ENCODE results near the gene METTL13. TPM values are rescaled to one million over a fixed set of nuclear protein-coding genes. Genes with fewer than 3 reads are reported as not detected.

The METTL13 gene
- total and polyA plus RNA-seq, 9 of the 15 experiments (the other 6 are each of a cell fraction or from before 2014, with no cell fraction given), result 18.9 to 78.9 (median 54.9) TPM

DNA sequence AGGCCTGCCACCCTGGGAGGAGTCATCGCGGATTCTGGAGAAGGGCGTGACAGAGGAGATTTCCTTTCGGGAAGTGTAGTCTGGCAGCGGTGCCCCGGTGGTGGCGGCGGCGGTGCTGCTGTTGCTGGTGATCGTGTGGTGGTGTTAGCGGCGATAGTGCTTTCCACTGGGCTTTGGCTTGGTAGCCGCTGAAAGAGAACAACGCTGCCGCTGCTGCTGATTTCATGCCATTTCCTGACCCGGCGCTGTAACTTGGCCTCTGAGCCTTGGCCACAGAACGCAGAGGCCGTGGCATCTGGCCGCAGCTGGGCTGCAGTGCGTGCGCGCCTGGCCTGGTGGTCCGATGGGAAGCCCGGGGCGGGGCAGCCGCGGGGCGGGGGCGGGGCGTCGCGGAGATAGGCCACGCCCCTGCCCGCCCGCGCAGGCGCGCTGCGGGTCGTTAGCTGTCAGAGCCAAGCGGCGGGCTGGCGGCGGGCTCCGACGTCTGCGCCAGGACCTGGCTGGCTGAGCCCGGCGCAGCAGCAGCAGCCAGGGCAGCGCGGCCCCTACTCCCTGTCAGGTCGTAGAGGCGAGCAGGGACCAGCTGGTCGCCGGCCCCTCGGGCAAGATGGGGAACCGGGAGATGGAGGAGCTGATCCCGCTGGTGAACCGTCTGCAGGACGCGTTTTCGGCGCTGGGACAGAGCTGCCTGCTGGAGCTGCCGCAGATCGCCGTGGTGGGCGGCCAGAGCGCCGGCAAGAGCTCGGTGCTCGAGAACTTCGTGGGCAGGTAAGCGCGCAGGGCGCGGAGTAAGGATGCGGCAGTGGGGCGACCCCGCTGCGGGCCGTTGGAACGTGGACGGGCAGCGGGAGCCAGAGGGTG is 59.8 kb downstream of the METTL13 start, which contains the start of gene DNM3 (continued):
- TF ChIP-seq, protein P1, sequence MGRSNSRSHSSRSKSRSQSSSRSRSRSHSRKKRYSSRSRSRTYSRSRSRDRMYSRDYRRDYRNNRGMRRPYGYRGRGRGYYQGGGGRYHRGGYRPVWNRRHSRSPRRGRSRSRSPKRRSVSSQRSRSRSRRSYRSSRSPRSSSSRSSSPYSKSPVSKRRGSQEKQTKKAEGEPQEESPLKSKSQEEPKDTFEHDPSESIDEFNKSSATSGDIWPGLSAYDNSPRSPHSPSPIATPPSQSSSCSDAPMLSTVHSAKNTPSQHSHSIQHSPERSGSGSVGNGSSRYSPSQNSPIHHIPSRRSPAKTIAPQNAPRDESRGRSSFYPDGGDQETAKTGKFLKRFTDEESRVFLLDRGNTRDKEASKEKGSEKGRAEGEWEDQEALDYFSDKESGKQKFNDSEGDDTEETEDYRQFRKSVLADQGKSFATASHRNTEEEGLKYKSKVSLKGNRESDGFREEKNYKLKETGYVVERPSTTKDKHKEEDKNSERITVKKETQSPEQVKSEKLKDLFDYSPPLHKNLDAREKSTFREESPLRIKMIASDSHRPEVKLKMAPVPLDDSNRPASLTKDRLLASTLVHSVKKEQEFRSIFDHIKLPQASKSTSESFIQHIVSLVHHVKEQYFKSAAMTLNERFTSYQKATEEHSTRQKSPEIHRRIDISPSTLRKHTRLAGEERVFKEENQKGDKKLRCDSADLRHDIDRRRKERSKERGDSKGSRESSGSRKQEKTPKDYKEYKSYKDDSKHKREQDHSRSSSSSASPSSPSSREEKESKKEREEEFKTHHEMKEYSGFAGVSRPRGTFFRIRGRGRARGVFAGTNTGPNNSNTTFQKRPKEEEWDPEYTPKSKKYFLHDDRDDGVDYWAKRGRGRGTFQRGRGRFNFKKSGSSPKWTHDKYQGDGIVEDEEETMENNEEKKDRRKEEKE (IDR thresholded peaks at IDR 0.05; ENCODE audit: borderline replicate concordance in 1 of 2, control insufficient read depth in 1 of 2, low read depth in 2 of 2, low read length in 1 of 2), result no peak
- TF ChIP-seq SMAD4 (CRISPR knock-in tag; conservative IDR thresholded peaks at IDR 0.05) (0 out of 2 replicates have a peak, but pooled peaks have one; percentile 16), CTBP1 (IDR thresholded peaks at IDR 0.05; ENCODE audit: borderline replicate concordance) (0 out of 2 replicates have a peak, but pooled peaks have one; percentile 16), ZNF253 (CRISPR knock-in tag; conservative IDR thresholded peaks at IDR 0.05) (no peak), ZNF766 (CRISPR knock-in tag; conservative IDR thresholded peaks at IDR 0.05) (no peak), HDAC2 (IDR thresholded peaks at IDR 0.05) (0 out of 2 replicates have a peak, but pooled peaks have one; percentile 28), SUPT5H (IDR thresholded peaks at IDR 0.05) (peak; percentile 46), RBM25 (IDR thresholded peaks at IDR 0.05; ENCODE audit: low read depth, low read length, severe bottlenecking) (no peak), NFE2 (IDR thresholded peaks at IDR 0.05; ENCODE audit: low read depth) (no peak), POLR2A (conservative IDR thresholded peaks at IDR 0.05) (0 out of 2 replicates have a peak, but pooled peaks have one; percentile 46), NRF1 (conservative IDR thresholded peaks at IDR 0.05 in 1 of 2, IDR thresholded peaks at IDR 0.05 in 1 of 2) (peak; percentile 93)
- TF ChIP-seq, protein P2, sequence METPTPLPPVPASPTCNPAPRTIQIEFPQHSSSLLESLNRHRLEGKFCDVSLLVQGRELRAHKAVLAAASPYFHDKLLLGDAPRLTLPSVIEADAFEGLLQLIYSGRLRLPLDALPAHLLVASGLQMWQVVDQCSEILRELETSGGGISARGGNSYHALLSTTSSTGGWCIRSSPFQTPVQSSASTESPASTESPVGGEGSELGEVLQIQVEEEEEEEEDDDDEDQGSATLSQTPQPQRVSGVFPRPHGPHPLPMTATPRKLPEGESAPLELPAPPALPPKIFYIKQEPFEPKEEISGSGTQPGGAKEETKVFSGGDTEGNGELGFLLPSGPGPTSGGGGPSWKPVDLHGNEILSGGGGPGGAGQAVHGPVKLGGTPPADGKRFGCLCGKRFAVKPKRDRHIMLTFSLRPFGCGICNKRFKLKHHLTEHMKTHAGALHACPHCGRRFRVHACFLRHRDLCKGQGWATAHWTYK (CRISPR knock-in tag; IDR thresholded peaks at IDR 0.05), result peak; percentile 26; the same call in 1 of the 2 replicates
- TF ChIP-seq, protein P3, sequence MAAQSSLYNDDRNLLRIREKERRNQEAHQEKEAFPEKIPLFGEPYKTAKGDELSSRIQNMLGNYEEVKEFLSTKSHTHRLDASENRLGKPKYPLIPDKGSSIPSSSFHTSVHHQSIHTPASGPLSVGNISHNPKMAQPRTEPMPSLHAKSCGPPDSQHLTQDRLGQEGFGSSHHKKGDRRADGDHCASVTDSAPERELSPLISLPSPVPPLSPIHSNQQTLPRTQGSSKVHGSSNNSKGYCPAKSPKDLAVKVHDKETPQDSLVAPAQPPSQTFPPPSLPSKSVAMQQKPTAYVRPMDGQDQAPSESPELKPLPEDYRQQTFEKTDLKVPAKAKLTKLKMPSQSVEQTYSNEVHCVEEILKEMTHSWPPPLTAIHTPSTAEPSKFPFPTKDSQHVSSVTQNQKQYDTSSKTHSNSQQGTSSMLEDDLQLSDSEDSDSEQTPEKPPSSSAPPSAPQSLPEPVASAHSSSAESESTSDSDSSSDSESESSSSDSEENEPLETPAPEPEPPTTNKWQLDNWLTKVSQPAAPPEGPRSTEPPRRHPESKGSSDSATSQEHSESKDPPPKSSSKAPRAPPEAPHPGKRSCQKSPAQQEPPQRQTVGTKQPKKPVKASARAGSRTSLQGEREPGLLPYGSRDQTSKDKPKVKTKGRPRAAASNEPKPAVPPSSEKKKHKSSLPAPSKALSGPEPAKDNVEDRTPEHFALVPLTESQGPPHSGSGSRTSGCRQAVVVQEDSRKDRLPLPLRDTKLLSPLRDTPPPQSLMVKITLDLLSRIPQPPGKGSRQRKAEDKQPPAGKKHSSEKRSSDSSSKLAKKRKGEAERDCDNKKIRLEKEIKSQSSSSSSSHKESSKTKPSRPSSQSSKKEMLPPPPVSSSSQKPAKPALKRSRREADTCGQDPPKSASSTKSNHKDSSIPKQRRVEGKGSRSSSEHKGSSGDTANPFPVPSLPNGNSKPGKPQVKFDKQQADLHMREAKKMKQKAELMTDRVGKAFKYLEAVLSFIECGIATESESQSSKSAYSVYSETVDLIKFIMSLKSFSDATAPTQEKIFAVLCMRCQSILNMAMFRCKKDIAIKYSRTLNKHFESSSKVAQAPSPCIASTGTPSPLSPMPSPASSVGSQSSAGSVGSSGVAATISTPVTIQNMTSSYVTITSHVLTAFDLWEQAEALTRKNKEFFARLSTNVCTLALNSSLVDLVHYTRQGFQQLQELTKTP (IDR thresholded peaks at IDR 0.05; ENCODE audit: low read depth in 1 of 2, partially characterized antibody in 2 of 2), result no peak
- TF ChIP-seq, protein P4, sequence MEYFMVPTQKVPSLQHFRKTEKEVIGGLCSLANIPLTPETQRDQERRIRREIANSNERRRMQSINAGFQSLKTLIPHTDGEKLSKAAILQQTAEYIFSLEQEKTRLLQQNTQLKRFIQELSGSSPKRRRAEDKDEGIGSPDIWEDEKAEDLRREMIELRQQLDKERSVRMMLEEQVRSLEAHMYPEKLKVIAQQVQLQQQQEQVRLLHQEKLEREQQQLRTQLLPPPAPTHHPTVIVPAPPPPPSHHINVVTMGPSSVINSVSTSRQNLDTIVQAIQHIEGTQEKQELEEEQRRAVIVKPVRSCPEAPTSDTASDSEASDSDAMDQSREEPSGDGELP (CRISPR knock-in tag; IDR thresholded peaks at IDR 0.05; ENCODE audit: borderline replicate concordance), result peak; percentile 56
- TF ChIP-seq, protein P5, sequence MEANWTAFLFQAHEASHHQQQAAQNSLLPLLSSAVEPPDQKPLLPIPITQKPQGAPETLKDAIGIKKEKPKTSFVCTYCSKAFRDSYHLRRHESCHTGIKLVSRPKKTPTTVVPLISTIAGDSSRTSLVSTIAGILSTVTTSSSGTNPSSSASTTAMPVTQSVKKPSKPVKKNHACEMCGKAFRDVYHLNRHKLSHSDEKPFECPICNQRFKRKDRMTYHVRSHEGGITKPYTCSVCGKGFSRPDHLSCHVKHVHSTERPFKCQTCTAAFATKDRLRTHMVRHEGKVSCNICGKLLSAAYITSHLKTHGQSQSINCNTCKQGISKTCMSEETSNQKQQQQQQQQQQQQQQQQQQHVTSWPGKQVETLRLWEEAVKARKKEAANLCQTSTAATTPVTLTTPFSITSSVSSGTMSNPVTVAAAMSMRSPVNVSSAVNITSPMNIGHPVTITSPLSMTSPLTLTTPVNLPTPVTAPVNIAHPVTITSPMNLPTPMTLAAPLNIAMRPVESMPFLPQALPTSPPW (CRISPR knock-in tag; IDR thresholded peaks at IDR 0.05), result peak; percentile 39; the same call in 1 of the 2 replicates
